HG03432 (cell line): ENCODE measurements around the gene FGF18.
A peak's percentile ranks its signal among the peaks of the same experiment; 100 is the strongest.

Experiments used
- ATAC-seq: cut with Tn5 transposase; IDR thresholded peaks from one replicate; pipeline ENCODE4 v1.9.1; 2021; ENCODE audit warnings: mild to moderate bottlenecking, moderate library complexity; ENCODE audit not compliant: unreplicated experiment

Gene FGF18

DNA sequence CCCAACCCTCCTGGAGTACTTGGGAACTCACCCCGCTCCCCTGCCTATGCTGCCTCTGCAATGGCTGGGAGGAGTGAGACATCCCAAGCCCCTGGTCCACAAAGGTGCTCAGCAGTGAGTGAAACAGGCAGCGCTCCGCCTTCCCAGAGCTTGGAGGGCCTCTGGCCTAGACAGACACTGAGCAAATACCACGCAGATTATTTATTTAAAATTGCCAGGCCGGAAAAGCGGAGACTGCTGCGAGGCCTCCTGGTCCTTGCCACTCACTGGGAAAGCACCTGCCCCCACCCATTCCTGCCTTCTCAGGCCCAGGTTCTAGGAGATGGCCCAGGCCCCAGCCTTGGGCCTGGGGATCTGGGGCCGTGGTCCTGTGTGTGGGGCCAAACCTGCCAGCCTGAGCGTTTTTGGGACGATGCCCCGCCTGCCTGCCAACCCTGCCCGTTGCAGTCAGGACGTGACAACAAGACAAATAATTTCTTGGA, 17.4 kb downstream of the FGF18 start:
- no peak for ATAC-seq

GRCh38 chr5:171437286-171437821, 17.9 kb downstream of the FGF18 start:
- no peak for ATAC-seq

DNA sequence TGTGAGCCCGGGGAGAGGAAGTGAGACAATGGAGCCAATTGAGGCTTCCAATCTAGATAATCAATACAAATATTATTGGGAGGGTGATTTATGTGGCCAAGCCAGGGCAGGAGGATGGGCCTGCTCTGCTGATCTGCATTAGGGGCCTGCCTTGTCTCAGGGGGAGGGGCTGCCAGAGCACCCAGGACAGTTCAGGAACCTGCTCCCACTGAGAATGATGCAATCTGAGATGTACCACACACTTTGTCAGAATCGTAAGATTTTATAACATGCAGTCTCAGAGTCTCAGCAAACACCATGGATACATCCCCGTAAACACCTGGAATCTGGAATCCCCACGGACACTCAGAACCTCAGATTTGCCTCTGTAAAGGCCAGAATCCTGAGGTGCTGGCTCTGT, 19.3 kb downstream of the FGF18 start:
- ATAC-seq, result no peak

- ATAC-seq, result no peak
These were observed 21.9 kb downstream of the FGF18 start for GRCh38 chr5:171441246-171441791.

- ATAC-seq, result peak; percentile 60
These were observed 23.0 kb downstream of the FGF18 start for GRCh38 chr5:171442287-171443042.

DNA sequence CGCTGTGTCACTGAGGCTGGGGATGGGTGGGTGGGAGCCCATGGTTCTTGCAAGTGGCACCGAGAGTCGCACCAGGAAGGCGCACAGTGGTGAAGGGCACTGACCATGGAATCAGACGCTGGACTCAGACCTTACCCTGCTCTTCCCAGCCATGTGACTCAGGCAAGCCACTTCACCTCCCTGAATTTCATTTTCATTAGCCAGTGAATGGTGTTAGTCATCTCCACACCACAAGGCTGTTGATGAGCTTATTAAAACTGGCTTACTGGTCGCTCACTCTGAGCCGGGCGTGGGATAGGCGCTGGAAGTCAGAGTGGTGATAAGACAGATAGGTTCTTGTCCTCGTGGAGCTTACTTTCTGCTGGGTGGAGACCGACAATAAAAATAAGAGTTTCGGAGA, 25.1 kb downstream of the FGF18 start:
- no peak for ATAC-seq

DNA sequence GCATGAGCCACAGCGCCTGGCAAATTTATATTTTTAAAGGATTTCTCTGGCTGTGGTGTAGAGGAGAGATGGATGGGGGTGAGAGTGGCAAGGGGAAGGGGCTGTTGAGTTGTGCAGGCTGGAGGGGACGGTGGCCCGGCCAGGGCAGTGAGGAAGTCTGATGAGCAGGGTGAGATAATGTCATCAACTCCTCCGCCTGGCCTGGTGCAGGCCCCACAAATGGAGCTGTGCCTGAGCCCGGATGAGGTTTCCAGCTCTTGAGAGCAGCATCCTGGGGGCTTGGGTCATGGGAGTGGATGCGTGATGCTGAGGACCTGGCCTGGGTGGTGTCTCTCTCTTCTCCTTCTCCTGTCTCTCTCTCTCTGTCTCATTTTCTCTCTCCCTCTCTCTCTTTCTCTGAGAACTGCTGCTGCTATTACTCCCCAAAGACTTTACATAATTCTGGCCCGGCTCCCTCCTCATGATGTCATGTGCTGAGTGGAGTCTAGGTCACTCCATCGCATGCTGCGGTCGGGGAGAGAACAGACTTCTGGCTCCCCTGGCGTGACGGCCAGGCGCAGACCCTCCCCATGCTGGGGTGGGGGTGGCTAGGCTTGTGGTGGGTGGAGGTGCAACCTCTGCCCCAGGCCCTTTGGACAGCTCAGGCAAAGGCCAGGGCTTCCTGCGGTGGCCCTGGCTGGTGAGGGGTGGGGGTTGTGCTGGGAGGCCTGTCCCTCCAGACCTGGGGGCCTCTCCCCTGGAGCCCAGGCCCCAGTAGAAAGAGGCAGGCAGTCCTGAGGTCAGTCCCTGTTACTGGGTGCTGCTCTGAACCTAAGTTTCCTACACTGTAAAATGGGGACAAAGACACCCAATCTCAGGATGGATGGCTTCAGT, 26.4 kb downstream of the FGF18 start:
- no peak for ATAC-seq

DNA sequence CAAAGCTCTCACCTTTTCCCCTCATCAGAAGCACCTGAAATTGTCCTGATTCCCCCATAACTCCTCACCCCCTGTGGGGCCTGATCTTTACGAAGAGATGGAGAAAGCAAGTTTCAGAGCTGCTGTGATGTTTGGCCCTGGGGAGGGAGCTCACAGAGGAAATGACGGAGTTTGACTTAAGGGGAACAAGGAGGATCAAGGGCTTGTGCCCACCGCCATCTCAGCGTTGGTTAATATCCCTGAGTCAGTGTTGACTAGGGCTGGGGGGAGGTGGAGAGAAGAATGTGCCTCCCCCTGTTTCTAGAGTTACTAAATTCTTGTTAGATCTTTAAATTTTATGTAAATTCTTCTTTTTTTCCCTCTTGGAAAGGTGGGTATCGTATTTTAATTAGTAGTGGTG, 27.8 kb downstream of the FGF18 start:
- ATAC-seq, result no peak

GRCh38 chr5:171449426-171449825, 30.0 kb downstream of the FGF18 start:
- no peak for ATAC-seq

GRCh38 chr5:171450423-171451331, 31.2 kb downstream of the FGF18 start:
- no peak for ATAC-seq

DNA sequence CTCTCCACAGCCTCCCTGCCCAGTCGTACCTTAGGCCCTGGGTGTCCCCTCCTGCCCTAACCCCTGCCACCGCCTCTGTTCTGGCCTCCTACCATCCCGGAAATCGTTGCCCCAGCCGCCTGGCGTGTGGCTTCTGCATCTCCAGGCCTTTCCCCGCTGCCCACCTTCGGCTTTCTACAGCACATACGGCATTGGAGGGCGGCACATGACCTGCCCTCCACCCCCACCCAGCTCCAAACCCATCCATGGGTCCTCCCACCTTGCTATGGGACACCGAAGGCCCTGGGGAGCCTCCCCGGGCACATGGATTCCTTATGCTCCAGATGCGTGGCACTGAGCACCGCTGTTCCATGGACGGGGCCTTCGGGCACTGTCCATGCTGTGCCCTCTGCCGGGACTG, 32.0 kb downstream of the FGF18 start:
- no peak for ATAC-seq

DNA sequence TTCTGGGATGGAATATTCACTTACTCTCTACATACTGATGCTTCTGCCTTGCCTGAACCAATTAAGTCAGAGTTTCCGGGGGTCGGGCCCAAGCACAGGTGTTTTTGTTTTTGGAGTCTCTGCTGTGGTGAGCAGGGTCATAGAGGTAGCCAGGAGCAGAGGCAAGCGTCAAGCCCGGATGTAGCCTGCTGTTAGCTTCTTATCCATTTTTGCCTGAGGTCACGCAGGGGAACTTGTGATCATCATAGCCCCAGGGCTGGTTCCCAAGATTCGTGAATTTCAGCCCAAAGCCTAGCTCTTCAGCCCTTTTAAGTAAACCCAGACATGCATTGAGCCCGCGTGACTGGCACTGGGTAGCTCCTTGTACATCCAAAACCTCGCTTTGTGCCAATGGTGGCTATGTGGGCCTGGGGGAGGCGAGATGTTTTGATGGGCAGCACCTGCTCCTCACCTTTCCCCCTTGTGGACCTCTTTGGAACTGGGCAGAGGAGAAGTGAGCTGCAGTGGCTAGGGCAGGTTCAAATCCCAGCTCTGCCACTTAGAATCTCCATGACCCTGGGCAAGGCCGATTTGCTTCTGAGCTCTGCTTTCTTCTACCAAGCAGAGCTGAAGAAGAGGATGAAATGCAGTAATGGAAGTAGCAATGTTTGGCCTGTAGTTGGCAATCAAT, 33.7 kb downstream of the FGF18 start:
- no peak for ATAC-seq

- no peak for ATAC-seq
These were observed 34.5 kb downstream of the FGF18 start for GRCh38 chr5:171453988-171454387.

- no peak for ATAC-seq
These were observed 35.1 kb downstream of the FGF18 start for GRCh38 chr5:171454549-171454948.

GRCh38 chr5:171455522-171455921, 36.1 kb downstream of the FGF18 start:
- no peak for ATAC-seq

GRCh38 chr5:171457208-171457981, 37.9 kb downstream of the FGF18 start:
- no peak for ATAC-seq

DNA sequence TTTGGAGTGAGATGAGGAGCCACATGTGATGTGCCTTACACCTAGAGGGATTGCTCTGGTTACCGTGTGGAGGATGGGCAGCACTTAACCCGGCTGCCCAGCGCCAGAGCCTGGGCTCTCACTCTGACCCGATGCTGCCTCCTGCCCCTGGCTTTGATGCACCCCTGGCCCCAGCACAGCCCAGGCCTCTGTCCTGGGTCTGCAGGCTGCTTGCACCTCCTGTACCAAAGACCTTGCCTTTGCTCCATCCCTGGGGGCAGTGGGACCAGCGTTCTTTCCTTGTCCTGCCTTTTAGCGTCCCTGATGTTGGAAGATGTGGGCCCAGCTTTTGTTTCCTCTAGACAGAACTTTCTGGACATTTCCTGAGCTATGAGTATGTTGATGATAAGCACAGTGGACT, 40.4 kb downstream of the FGF18 start:
- ATAC-seq, result no peak

- no peak for ATAC-seq
These were observed 42.9 kb downstream of the FGF18 start for GRCh38 chr5:171462136-171462927.
